Stomach (tissue), 4 donors: ENCODE measurements around the gene OR4E2.

Experiments used
- CTCF ChIP-seq, 7 experiments: fragments of 450-650 bp in 4 of 7; fragments of 200-600 bp in 3 of 7; sonication (generic) in 3 of 7; IDR thresholded peaks; one replicate each; pipeline ENCODE4 v1.5.1; 2016 to 2019; ENCODE audit warnings: antibody characterized with exemption in 7 of 7, control low read depth in 2 of 7, mild to moderate bottlenecking in 1 of 7
- POLR2A ChIP-seq, 4 donors: fragments of 450-650 bp; IDR thresholded peaks; one replicate each; pipeline ENCODE4 v1.6.1; 2016; ENCODE audit warnings: antibody characterized with exemption in 4 of 4, control low read depth in 2 of 4, mild to moderate bottlenecking in 1 of 4, moderate library complexity in 1 of 4

- TF ChIP-seq CTCF (IDR thresholded peaks at IDR 0.05): no peak
- no peak for TF ChIP-seq POLR2A (IDR thresholded peaks at IDR 0.05)
These were observed 17.7 kb downstream of the OR4E2 start for GRCh38 chr14:21671371-21671770.
